Adipose tissue (tissue), 3 donors: Measurements from ENCODE around the gene TUFM. TPM values are rescaled to one million over a fixed set of nuclear protein-coding genes. Genes with fewer than 3 reads are reported as not detected.
"Not testable (repeated sequence)": the region's sequence is repeated elsewhere in the genome, so short reads cannot be mapped to it uniquely, and the experiment has no call there.

Experiments used
- H3K27ac ChIP-seq: one replicate; pipeline ENCODE4 v1.5.1; 2013; ENCODE audit warnings: low read depth, low read length
- WGBS, 3 donors: extraction: QIAGEN DNeasy Blood & Tissue Kit; methylation state at CpG; one replicate each; pipeline ENCODE4 v1.1.7; 2013; 5-methylcytosine and 5-hydroxymethylcytosine counted together
- polyA plus RNA-seq, 3 donors: library from polyadenylated mRNA; stranded (reverse); fragments of 200-250 nt; gene quantifications; one replicate each; pipeline ENCODE4 v1.2.3, GENCODE V29; 2013
- donor health status: healthy with polysubstance abuse.
- donor health status: Bipolar disorder and iron deficiency.
- donor health status: healthy.

The TUFM gene
- polyA plus RNA-seq, 3 donors = 104 to 196 (median 119) TPM

- no peak overlapping the region for H3K27ac ChIP-seq
- WGBS, 3 donors = 49 to 53% (median 53%) methylated on average over 10 to 12 of the region's 12 CpGs
Measured at GRCh38 chr16:28876973-28877654, 31.0 kb upstream of the TUFM start.

GRCh38 chr16:28876019-28876659, 30.0 kb upstream of the TUFM start:
- 61 to 71% (median 67%) methylated on average over 17 of the region's 17 CpGs for WGBS, 3 donors
- no peak overlapping the region for H3K27ac ChIP-seq

- 64% methylated on average over 13 of the region's 13 CpGs for WGBS, 3 donors
- no peak overlapping the region for H3K27ac ChIP-seq
Measured at GRCh38 chr16:28875134-28876018, 29.2 kb upstream of the TUFM start.

DNA sequence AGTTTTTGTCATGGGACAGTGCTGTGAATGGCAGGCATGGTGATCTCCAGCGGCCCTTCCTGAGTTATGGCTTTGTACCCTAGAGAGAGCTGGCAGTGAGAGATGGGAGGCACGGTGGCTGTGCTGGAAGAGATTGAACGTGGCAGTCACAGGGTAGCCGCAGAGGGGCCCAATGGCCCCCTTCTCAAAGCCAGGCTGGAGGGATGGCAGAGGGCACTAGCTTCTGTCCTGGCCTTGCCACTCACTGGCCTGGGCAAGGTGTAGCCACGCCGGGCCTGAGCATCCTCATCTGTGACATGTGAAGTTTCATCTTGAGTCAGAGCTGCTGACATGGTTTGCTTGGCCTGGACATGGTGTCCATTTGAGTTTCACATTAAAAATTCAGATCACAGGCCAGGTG, 28.3 kb upstream of the TUFM start:
- 95 to 96% (median 95%) methylated on average over 6 of the region's 6 CpGs for WGBS, 3 donors
- no peak overlapping the region for H3K27ac ChIP-seq

GRCh38 chr16:28873543-28874201, 27.5 kb upstream of the TUFM start:
- H3K27ac ChIP-seq = no peak overlapping the region
- WGBS, 3 donors = 84 to 86% (median 85%) methylated on average over 16 to 18 of the region's 18 CpGs

DNA sequence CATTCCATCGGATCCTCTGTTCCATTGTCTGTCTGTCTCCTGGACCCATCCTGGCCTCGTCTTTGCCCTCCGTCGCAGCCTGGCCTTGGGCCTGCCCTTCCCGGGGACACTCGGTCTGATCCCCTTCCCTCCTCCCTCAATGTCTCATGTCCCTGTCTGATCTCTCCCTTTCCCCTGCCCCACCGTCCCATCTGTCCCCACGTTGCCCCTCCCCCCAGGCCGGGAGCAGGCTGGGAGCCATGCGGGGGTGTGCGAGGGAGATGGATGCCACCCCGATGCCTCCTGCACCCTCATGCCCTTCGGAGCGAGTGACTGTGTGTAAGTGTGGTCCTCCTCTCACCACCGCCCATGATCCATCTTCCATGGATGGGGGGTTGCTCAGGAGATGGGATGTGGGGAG, 26.8 kb upstream of the TUFM start:
- H3K27ac ChIP-seq = no peak overlapping the region
- WGBS, 3 donors = 84 to 90% (median 89%) methylated on average over 15 of the region's 15 CpGs

- no peak overlapping the region for H3K27ac ChIP-seq
- 92 to 97% (median 95%) methylated on average over 11 of the region's 11 CpGs for WGBS, 3 donors
Measured at GRCh38 chr16:28869201-28869600, 23.1 kb upstream of the TUFM start.

DNA sequence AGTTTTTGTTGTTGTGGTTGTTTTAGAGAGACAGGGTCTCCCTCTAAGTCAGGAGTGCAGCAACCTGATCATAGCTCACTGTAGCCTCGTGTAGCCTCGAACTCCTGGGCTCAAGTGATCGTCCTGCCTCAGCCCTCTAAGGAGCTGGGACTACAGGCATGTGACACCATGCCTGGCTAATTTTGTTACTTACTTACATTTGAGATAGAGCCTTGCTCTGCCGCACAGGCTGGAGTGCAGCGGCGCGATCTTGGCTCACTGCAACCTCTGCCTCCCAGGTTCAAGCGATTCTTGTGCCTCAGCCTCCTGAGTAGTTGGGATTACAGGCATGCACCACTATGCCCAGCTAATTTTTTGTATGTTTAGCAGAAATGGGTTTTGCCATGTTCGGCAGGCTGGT, 21.5 kb upstream of the TUFM start:
- H3K27ac ChIP-seq = not testable (repeated sequence)

DNA sequence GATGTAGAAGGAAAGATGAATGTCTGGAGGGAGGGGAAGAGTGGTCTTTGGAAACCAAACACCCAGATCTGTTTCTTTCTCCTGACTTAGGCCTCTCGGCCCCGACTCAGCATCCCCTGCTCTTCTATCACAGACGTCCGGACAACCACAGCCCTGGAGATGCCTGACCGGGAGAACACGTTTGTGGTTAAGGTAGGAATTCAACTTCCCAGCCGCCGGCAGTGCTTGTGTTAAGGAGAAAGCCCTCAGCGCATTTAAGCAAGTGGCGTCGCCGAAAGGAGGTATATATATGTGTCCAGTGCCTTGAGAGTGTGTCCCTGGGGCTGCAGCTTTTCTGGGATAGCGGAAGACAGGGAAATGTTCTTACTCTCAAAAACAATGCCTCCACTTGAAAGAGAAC, 21.1 kb upstream of the TUFM start:
- 89 to 91% (median 91%) methylated on average over 13 of the region's 13 CpGs for WGBS, 3 donors
- no peak overlapping the region for H3K27ac ChIP-seq

More for the DNA sequence above, 21.5 kb upstream of the TUFM start:
- 91 to 93% (median 91%) methylated on average over 9 of the region's 9 CpGs for WGBS, 3 donors

- 78 to 82% (median 80%) methylated on average over 17 of the region's 17 CpGs for WGBS, 3 donors
- no peak overlapping the region for H3K27ac ChIP-seq
Measured at GRCh38 chr16:28866454-28866804, 20.3 kb upstream of the TUFM start.

DNA sequence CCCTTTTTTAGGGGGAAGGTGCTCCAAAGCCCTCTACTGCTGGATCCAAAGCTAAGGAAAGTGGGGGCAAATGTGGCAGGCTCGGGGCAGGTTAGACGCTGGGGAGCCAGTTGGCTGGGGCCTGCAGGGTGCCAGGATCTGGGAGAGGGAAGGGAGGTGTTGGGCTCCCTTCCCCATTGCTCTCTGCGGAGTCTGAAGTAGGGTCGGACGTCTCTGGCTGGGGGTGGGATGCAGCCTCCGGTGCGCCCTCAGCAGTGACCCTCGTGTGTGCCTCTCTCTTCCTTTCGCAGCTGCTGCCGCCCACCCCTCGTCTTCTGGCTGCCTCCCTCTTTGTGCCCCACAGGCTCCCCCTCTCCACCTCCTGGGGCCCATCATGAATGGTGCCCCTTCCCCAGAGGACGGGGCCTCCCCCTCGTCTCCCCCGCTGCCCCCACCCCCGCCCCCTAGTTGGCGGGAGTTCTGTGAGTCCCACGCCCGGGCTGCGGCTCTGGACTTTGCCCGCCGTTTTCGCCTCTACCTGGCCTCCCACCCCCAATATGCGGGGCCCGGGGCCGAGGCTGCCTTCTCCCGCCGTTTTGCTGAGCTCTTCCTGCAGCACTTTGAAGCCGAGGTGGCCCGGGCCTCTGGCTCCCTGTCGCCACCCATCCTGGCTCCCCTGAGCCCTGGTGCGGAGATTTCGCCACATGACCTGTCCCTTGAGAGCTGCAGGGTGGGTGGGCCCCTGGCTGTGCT, 19.7 kb upstream of the TUFM start:
- 66 to 78% (median 76%) methylated on average over 29 to 32 of the region's 32 CpGs for WGBS, 3 donors
- no peak overlapping the region for H3K27ac ChIP-seq

DNA sequence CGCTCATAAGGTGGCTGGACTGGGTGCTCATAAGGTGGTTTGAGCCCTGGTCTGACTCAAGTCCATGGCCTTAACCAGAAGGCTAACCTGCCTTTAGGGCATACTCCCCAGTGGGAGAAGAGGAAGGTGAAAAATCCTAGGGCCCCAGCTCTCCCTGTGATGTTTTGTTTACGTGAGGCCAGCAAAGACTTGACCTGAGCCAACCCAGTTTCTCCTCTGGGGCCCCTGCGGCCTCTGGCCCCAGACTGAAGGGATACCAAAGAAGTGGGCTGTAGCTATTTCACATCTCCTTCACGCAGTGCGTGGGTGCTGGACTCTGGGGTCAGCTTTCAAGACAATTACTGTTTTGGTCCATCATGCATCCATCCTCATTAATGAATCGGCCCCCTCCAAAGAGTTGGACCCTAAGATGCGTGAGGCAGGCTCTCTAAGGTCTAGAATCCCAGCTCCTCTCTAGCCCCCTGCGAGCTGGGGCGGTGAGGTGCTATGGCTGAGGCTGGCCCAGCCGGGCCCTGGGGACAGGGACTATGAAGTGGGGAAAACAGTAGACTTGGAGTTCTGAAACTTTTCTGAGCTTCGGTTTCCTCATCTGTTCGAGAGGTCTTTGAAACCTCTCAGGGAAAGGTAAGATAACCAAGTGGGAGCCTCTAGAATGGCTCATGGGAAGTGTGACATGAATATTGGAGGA, 19.0 kb upstream of the TUFM start:
- no peak overlapping the region for H3K27ac ChIP-seq
- 84 to 91% (median 89%) methylated on average over 12 of the region's 12 CpGs for WGBS, 3 donors

DNA sequence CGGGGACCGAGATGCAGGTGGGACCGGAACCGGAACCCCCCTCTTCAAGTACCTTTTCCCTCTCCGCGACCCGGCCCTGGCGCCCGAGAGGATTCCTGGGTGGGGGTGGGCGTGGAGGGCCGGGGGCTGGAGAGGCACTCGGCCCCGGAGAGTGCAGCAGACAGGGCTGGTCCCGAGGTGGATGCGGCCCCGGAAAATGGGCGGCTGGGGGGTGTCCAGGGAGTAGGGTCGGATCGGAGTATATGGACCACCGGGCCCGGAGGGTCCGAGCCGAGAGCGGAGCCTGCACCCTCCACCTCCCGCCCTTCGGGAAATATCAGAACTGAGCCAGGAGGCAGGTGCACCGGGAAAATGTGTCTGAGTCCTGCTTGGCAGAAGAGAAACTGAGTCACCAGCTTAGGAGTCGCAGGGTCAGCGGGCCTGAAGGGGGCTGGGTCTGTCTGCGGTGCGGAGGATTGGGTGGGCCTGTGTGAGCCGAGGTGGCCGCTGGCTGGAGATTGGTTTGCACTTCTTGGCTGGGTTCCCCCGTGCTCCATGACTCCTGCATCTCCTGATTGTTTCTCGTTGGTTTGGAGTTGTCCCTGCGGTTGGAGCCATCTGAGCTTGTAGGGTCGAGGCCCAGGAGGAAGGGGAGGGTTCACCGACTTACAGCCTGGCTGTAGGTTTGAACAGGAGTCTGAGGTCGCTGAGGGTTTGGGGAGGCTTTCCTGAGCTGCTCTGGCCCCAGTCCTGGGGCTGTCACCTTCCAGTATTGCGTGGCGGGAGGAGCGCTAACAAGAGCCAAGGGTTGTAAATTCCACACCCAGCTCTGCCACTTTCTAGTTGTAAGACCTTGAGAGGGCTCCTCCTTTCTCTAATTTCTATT, 18.0 kb upstream of the TUFM start:
- no peak overlapping the region for H3K27ac ChIP-seq
- WGBS, 3 donors = 1 to 3% (median 3%) methylated on average over 28 to 42 of the region's 42 CpGs

DNA sequence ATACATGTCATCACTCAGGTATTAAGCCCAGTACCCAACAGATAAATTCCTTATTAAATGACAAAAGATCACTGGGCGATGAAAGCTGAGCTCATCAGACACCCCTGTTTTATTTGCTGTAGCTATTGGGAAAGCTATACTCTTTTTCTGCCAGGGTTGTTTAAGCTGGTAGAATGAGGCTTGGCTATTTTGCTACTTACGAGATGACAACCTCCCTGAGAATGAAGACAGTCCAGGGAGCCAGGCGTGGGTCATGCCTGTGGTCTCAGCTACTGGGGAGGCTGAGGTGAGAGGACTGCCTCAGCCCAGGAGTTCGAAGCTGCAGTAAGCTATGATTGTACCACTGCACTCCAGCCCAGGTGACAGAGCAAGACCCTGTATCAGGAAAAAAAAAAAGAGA, 13.2 kb upstream of the TUFM start:
- WGBS, 3 donors = 79 to 94% (median 91%) methylated on average over 4 of the region's 4 CpGs
- no peak overlapping the region for H3K27ac ChIP-seq

- H3K27ac ChIP-seq = no peak overlapping the region
- WGBS, 3 donors = 88 to 96% (median 91%) methylated on average over 8 of the region's 8 CpGs
Measured at GRCh38 chr16:28858421-28858820, 12.3 kb upstream of the TUFM start.

DNA sequence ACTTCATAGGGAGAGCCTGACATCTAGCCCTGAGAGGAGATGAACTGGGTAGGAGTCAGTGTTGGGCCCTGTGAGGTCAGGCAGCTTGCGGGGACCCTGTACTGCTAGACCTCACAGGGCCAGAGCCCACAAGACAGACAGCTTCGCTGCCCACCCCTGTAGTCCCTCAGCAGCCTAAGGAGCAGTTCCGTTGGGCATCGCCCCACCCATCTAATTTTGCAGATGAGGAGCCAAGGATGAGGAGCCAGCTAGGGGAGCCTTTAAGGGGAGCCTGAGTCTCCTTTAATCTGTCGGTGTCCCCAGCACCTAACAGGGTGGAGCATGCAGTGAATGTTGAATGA, 755 bp upstream of the TUFM start:
- 16 to 22% (median 20%) methylated on average over 5 of the region's 5 CpGs for WGBS, 3 donors
- no peak overlapping the region for H3K27ac ChIP-seq

- H3K27ac ChIP-seq = no peak overlapping the region
- WGBS, 3 donors = 1 to 2% (median 2%) methylated on average over 16 of the region's 16 CpGs
Measured at GRCh38 chr16:28845761-28846079, 428 bp downstream of the TUFM start.
